A549 (cell line): Measurements from ENCODE around the gene SYNCRIP.

Experiments
- BCL3 ChIP-seq: fragments of >200 bp; sonication (Bioruptor Twin); formaldehyde crosslinking; IDR thresholded peaks from 3 replicates; pipeline ENCODE4 v1.6.1; 2016
- CHD2 ChIP-seq: fragments of 150-350 bp; IDR thresholded peaks from 2 replicates; pipeline ENCODE4 v1.6.1; 2014; ENCODE audit warnings: low read length; ENCODE audit not compliant: partially characterized antibody
- CTCF ChIP-seq: fragments of >200 bp; sonication (Bioruptor Twin); formaldehyde crosslinking; IDR thresholded peaks from 3 replicates; pipeline ENCODE4 v1.5.1; 2016
- MAX ChIP-seq: IDR thresholded peaks from 2 replicates; pipeline ENCODE4 v1.6.1; 2012
- NPAS2 ChIP-seq: fragments of 250-450 bp; sonication (Bioruptor Pico); IDR thresholded peaks from 2 replicates; pipeline ENCODE4 v1.8.0; 2022; ENCODE audit warnings: mild to moderate bottlenecking, moderate library complexity, borderline replicate concordance
- NR3C1 ChIP-seq: fragments of >200 bp; sonication (Bioruptor Twin); formaldehyde crosslinking; IDR thresholded peaks from 3 replicates; pipeline ENCODE4 v1.6.1; 2017
- POLR2A ChIP-seq: IDR thresholded peaks from 2 replicates; pipeline ENCODE4 v1.6.1; 2012; ENCODE audit warnings: mild to moderate bottlenecking, low read length
- RAD21 ChIP-seq, 2 experiments: fragments of >200 bp in 1 of 2; sonication (Bioruptor Twin) in 1 of 2; formaldehyde crosslinking in 1 of 2; IDR thresholded peaks in 1 of 2; conservative IDR thresholded peaks in 1 of 2; 2 replicates in 1 of 2; 3 replicates in 1 of 2; pipeline ENCODE4 v1.6.1; 2012 to 2018; ENCODE audit warnings: inconsistent platforms in 1 of 2
- REST ChIP-seq: fragments of 200-600 bp; sonication (generic); IDR thresholded peaks from 2 replicates; pipeline ENCODE4 v1.6.1; 2016; ENCODE audit warnings: antibody characterized with exemption, mild to moderate bottlenecking, moderate library complexity

- TF ChIP-seq NR3C1 = no peak
- TF ChIP-seq CTCF = no peak
- TF ChIP-seq CHD2 = no peak
- TF ChIP-seq MAX = peak; percentile 76
- no peak for TF ChIP-seq NPAS2 (CRISPR knock-in tag)
- no peak for TF ChIP-seq BCL3
- TF ChIP-seq RAD21 (conservative IDR thresholded peaks at IDR 0.05 in 1 of 2, IDR thresholded peaks at IDR 0.05 in 1 of 2) = peak in 1 of 2 experiments; percentile 24; a peak in 1 of 5 replicates
- peak; percentile 82 for TF ChIP-seq POLR2A
- no peak for TF ChIP-seq REST
Measured at GRCh38 chr6:85593438-85594196, 49.1 kb downstream of the SYNCRIP start, which contains the start of gene SNX14.
